ENCODE results near the gene TBC1D17.

DNA sequence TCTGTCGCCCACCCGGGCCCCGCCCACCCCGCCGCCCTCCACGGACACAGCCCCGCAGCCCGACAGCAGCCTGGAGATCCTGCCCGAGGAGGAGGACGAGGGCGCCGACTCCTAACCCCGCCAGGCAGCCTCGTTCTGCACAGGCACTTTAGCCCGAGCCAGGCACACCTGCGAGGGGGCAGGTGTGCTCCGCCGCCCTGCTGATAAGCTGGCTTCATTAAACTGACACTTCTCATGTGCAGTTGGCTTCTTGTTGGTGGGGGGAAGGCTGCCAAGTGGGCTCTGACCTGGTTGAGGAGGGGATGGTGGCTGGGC, 11.0 kb downstream of the TBC1D17 start:
- TF ChIP-seq, protein P1, sequence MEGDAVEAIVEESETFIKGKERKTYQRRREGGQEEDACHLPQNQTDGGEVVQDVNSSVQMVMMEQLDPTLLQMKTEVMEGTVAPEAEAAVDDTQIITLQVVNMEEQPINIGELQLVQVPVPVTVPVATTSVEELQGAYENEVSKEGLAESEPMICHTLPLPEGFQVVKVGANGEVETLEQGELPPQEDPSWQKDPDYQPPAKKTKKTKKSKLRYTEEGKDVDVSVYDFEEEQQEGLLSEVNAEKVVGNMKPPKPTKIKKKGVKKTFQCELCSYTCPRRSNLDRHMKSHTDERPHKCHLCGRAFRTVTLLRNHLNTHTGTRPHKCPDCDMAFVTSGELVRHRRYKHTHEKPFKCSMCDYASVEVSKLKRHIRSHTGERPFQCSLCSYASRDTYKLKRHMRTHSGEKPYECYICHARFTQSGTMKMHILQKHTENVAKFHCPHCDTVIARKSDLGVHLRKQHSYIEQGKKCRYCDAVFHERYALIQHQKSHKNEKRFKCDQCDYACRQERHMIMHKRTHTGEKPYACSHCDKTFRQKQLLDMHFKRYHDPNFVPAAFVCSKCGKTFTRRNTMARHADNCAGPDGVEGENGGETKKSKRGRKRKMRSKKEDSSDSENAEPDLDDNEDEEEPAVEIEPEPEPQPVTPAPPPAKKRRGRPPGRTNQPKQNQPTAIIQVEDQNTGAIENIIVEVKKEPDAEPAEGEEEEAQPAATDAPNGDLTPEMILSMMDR (IDR thresholded peaks at IDR 0.05; ENCODE audit: low read length): no peak
- TF ChIP-seq EZH2 (optimal IDR thresholded peaks at IDR 0.05; ENCODE audit: low read depth, low read length): no peak

Data from MM.1S (cell line).